ENCODE data around the gene KRT5. TPM values are rescaled to one million over a fixed set of nuclear protein-coding genes. Genes with fewer than 3 reads are reported as not detected.

KRT5 gene
- total and polyA plus RNA-seq, 2 experiments from 2014 or later = not detected

DNA sequence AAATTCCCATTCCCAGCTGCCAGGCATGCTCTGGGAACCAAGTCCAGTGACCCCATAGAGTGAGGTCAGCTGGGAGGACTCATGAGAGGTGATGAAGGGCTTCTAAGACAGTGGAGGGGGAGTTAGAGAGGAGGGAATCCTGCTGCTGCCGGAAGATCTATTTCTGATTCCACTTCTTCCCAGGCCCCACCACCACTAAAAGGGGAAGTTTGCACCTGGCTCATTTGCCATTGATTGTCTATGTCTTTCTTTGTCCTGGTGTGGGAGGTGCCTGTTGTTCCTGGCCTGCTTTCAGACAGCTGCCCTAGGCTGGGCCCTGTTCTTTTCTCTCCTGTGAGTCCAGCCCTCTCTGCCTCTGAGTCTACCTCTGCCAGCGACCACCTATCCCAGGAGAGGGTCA lies 24.1 kb downstream of the KRT5 start (continued):
- TF ChIP-seq, protein P1, sequence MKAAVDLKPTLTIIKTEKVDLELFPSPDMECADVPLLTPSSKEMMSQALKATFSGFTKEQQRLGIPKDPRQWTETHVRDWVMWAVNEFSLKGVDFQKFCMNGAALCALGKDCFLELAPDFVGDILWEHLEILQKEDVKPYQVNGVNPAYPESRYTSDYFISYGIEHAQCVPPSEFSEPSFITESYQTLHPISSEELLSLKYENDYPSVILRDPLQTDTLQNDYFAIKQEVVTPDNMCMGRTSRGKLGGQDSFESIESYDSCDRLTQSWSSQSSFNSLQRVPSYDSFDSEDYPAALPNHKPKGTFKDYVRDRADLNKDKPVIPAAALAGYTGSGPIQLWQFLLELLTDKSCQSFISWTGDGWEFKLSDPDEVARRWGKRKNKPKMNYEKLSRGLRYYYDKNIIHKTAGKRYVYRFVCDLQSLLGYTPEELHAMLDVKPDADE (IDR thresholded peaks at IDR 0.05) = no peak
- TF ChIP-seq NANOG (IDR thresholded peaks at IDR 0.05; ENCODE audit: borderline replicate concordance) (no peak), ZNF331 (CRISPR knock-in tag; IDR thresholded peaks at IDR 0.05; ENCODE audit: low read depth) (no peak), EZH2phosphoT487 (IDR thresholded peaks at IDR 0.05; ENCODE audit: unreplicated experiment) (no peak), CREB1 (CRISPR knock-in tag; IDR thresholded peaks at IDR 0.05; ENCODE audit: low read depth) (no peak), EZH2 (IDR thresholded peaks at IDR 0.05; ENCODE audit: low read depth, unreplicated experiment) (no peak)
- TF ChIP-seq, protein P2, sequence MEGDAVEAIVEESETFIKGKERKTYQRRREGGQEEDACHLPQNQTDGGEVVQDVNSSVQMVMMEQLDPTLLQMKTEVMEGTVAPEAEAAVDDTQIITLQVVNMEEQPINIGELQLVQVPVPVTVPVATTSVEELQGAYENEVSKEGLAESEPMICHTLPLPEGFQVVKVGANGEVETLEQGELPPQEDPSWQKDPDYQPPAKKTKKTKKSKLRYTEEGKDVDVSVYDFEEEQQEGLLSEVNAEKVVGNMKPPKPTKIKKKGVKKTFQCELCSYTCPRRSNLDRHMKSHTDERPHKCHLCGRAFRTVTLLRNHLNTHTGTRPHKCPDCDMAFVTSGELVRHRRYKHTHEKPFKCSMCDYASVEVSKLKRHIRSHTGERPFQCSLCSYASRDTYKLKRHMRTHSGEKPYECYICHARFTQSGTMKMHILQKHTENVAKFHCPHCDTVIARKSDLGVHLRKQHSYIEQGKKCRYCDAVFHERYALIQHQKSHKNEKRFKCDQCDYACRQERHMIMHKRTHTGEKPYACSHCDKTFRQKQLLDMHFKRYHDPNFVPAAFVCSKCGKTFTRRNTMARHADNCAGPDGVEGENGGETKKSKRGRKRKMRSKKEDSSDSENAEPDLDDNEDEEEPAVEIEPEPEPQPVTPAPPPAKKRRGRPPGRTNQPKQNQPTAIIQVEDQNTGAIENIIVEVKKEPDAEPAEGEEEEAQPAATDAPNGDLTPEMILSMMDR (conservative IDR thresholded peaks at IDR 0.05; ENCODE audit: low read depth in 2 of 2) = no peak
- TF ChIP-seq, protein P3, sequence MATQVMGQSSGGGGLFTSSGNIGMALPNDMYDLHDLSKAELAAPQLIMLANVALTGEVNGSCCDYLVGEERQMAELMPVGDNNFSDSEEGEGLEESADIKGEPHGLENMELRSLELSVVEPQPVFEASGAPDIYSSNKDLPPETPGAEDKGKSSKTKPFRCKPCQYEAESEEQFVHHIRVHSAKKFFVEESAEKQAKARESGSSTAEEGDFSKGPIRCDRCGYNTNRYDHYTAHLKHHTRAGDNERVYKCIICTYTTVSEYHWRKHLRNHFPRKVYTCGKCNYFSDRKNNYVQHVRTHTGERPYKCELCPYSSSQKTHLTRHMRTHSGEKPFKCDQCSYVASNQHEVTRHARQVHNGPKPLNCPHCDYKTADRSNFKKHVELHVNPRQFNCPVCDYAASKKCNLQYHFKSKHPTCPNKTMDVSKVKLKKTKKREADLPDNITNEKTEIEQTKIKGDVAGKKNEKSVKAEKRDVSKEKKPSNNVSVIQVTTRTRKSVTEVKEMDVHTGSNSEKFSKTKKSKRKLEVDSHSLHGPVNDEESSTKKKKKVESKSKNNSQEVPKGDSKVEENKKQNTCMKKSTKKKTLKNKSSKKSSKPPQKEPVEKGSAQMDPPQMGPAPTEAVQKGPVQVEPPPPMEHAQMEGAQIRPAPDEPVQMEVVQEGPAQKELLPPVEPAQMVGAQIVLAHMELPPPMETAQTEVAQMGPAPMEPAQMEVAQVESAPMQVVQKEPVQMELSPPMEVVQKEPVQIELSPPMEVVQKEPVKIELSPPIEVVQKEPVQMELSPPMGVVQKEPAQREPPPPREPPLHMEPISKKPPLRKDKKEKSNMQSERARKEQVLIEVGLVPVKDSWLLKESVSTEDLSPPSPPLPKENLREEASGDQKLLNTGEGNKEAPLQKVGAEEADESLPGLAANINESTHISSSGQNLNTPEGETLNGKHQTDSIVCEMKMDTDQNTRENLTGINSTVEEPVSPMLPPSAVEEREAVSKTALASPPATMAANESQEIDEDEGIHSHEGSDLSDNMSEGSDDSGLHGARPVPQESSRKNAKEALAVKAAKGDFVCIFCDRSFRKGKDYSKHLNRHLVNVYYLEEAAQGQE (IDR thresholded peaks at IDR 0.05; ENCODE audit: unreplicated experiment) = no peak

DNA sequence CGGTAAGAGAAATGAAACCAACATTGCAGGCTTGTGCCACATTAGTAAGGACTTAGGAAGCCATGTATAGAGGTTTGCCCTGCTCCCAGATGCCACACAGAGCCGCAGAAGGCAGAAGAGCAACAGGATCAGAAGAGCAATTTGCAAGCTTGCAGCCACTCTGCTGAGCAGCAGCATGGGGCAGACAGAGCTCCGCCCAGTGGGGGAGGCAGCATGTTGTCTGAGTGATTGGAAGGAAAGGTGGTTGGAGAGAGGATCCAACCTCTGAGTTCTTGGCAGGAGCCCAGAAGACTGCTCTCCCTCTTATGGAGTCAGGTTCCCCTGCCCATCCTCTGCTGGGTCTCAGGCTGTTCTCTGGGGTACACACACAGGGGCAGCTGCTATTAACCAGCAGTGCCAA lies 24.8 kb downstream of the KRT5 start:
- no peaks in the 10 kb centered on the region for H3K36me3 Mint-ChIP-seq (ENCODE audit: low read depth)
- Histone ChIP-seq H3K79me2 (replicated peaks; ENCODE audit: insufficient read depth) (no peaks in the 10 kb centered on the region), H3K36me3 (ENCODE audit: insufficient read depth) (no peaks in the 10 kb centered on the region), H3K4me2 (peak overlapping the region; percentile 27; the same call in 1 of the 2 replicates), H3K27ac (ENCODE audit: low read depth) (no peak overlapping the region), H3K4me1 (ENCODE audit: insufficient read depth) (peaks cover 19% of the 10 kb centered on the region), H3F3A (replicated peaks; ENCODE audit: low read depth) (no peaks in the 10 kb centered on the region), H3K27me3 (ENCODE audit: insufficient read depth) (no peaks in the 10 kb centered on the region), H4K20me1 (replicated peaks; ENCODE audit: insufficient read depth) (no peaks in the 10 kb centered on the region), H3K9me2 (ENCODE audit: insufficient read depth) (no peaks in the 10 kb centered on the region), H2AFZ (peak overlapping the region; percentile 83), H3K4me3 (no peak overlapping the region)
- peaks cover 6% of the 10 kb centered on the region; the same call in 2 of the 3 replicates for H3K9me3 Mint-ChIP-seq
- H3K4me3 Mint-ChIP-seq = no peak overlapping the region
- H3K27me3 Mint-ChIP-seq (ENCODE audit: insufficient read depth, low read depth, poor library complexity) = peaks cover 15% of the 10 kb centered on the region
- peak; percentile 79 for ATAC-seq
- peak; percentile 54 for DNase-seq (ENCODE audit: low spot score)
- H3K27ac Mint-ChIP-seq = no peak overlapping the region
- peaks cover 26% of the 10 kb centered on the region for H3K4me1 Mint-ChIP-seq
- no peak for TF ChIP-seq JUNB (IDR thresholded peaks at IDR 0.05; ENCODE audit: unreplicated experiment)
- TF ChIP-seq CREB1 (CRISPR knock-in tag; IDR thresholded peaks at IDR 0.05; ENCODE audit: low read depth) = no peak
- TF ChIP-seq, protein P2 (conservative IDR thresholded peaks at IDR 0.05; ENCODE audit: low read depth in 2 of 2) = peak in 1 of 2 experiments; percentile 23; a peak in 1 of 4 replicates
- no peak for TF ChIP-seq NANOG (IDR thresholded peaks at IDR 0.05; ENCODE audit: borderline replicate concordance)
- no peak for TF ChIP-seq STAT1 (IDR thresholded peaks at IDR 0.05; ENCODE audit: unreplicated experiment)
- TF ChIP-seq ZNF331 (CRISPR knock-in tag; IDR thresholded peaks at IDR 0.05; ENCODE audit: low read depth) = no peak
- TF ChIP-seq EZH2phosphoT487 (IDR thresholded peaks at IDR 0.05; ENCODE audit: unreplicated experiment) = no peak
- TF ChIP-seq EZH2 (IDR thresholded peaks at IDR 0.05; ENCODE audit: low read depth, unreplicated experiment) = no peak
- no peak for TF ChIP-seq ZNF114 (CRISPR knock-in tag; IDR thresholded peaks at IDR 0.05)
- TF ChIP-seq POLR2AphosphoS5 (IDR thresholded peaks at IDR 0.05; ENCODE audit: low read depth) = no peak
- TF ChIP-seq, protein P3 (IDR thresholded peaks at IDR 0.05; ENCODE audit: unreplicated experiment) = no peak
